Left ventricle myocardium inferior (tissue), 1 donor: Measurements from ENCODE around the gene USF2. TPM values are rescaled to one million over a fixed set of nuclear protein-coding genes. Genes with fewer than 3 reads are reported as not detected.
A peak's percentile ranks its signal among the peaks of the same experiment; 100 is the strongest.

ENCODE experiments used
- DNase-seq: peaks from one replicate; pipeline ENCODE4 v3.0.0-alpha.2; 2020
- H3K27ac ChIP-seq: fragments of 200-600 bp; replicated peaks from 2 replicates; pipeline ENCODE4 v1.8.0; 2021
- H3K27me3 ChIP-seq: fragments of 200-600 bp; 2 replicates; pipeline ENCODE4 v1.8.0; 2021; ENCODE audit warnings: low read depth
- H3K36me3 ChIP-seq: fragments of 200-600 bp; 2 replicates; pipeline ENCODE4 v1.8.0; 2021
- H3K4me1 ChIP-seq: fragments of 200-600 bp; 2 replicates; pipeline ENCODE4 v1.8.0; 2021
- H3K4me3 ChIP-seq: fragments of 200-600 bp; 2 replicates; pipeline ENCODE4 v1.8.0; 2021; ENCODE audit warnings: mild to moderate bottlenecking, moderate library complexity
- H3K9me3 ChIP-seq: fragments of 200-600 bp; replicated peaks from 2 replicates; pipeline ENCODE4 v1.8.0; 2021
- CTCF ChIP-seq: fragments of 200-600 bp; IDR thresholded peaks from 2 replicates; pipeline ENCODE4 v1.8.0; 2021; ENCODE audit warnings: antibody characterized with exemption, mild to moderate bottlenecking, borderline replicate concordance
- intact Hi-C: fragments of 100-400 bp; cut with micrococcal nuclease; formaldehyde crosslinking; loops from one replicate; pipeline ENCODE4 v1.11.0; 2022
- total RNA-seq: library from RNA; stranded (reverse); fragmentation: NEBNext Ultra II Directional; extraction: Animal tissue kit (Norgen Biotek cat#: 25700); gene quantifications from one replicate; pipeline ENCODE4 v1.2.1, GENCODE V29; 2021
- donor health status: DM: no; HTN: yes; CAD: no; lungs with severe emphysema.

The USF2 gene
- total RNA-seq, 1 donor from 2014 or later, result 147 TPM

GRCh38 chr19:35266520-35267352 lies 2.0 kb upstream of the USF2 start:
- intact Hi-C loops, result no loop called here
- DNase-seq, result no peak
- H3K27me3 ChIP-seq, result no peaks in the 10 kb centered on the region
- H3K9me3 ChIP-seq, result no peaks in the 10 kb centered on the region
- peak overlapping the region; percentile 99 for H3K27ac ChIP-seq
- H3K4me3 ChIP-seq, result peak overlapping the region; percentile 95
- TF ChIP-seq CTCF, result no peak
- H3K36me3 ChIP-seq, result peaks cover 16% of the 10 kb centered on the region
- peaks cover 59% of the 10 kb centered on the region for H3K4me1 ChIP-seq

- intact Hi-C loops, result no loop called here
These were observed 1.4 kb upstream of the USF2 start for GRCh38 chr19:35267353-35267817.

GRCh38 chr19:35267818-35268535 lies 785 bp upstream of the USF2 start:
- intact Hi-C loops, result no loop called here
- TF ChIP-seq CTCF, result no peak
- peaks cover 24% of the 10 kb centered on the region for H3K36me3 ChIP-seq
- peak overlapping the region; percentile 95 for H3K4me3 ChIP-seq
- DNase-seq, result peak; percentile 83
- no peaks in the 10 kb centered on the region for H3K27me3 ChIP-seq
- peak overlapping the region; percentile 99 for H3K27ac ChIP-seq
- no peaks in the 10 kb centered on the region for H3K9me3 ChIP-seq
- H3K4me1 ChIP-seq, result peaks cover 60% of the 10 kb centered on the region

More at GRCh38 chr19:35267353-35267817, 1.4 kb upstream of the USF2 start:
- Histone ChIP-seq H3K36me3 (peaks cover 22% of the 10 kb centered on the region), H3K27me3 (no peaks in the 10 kb centered on the region), H3K27ac (peak overlapping the region; percentile 99), H3K4me3 (peak overlapping the region; percentile 95), H3K4me1 (peaks cover 57% of the 10 kb centered on the region), H3K9me3 (no peaks in the 10 kb centered on the region)
- TF ChIP-seq CTCF, result no peak
- peak; percentile 66 for DNase-seq

GRCh38 chr19:35269438-35270117 lies 816 bp downstream of the USF2 start:
- Histone ChIP-seq H3K4me1 (peaks cover 51% of the 10 kb centered on the region), H3K27me3 (no peaks in the 10 kb centered on the region), H3K36me3 (peaks cover 40% of the 10 kb centered on the region), H3K4me3 (peak overlapping the region; percentile 95), H3K27ac (peak overlapping the region; percentile 99), H3K9me3 (no peaks in the 10 kb centered on the region)
- TF ChIP-seq CTCF, result peak; percentile 88
- peak; percentile 88 for DNase-seq
- intact Hi-C loops, result no loop called here

GRCh38 chr19:35270381-35270811 lies 1.6 kb downstream of the USF2 start:
- Histone ChIP-seq H3K4me1 (peaks cover 43% of the 10 kb centered on the region), H3K27ac (no peak overlapping the region), H3K36me3 (peaks cover 41% of the 10 kb centered on the region), H3K4me3 (peak overlapping the region; percentile 95), H3K27me3 (no peaks in the 10 kb centered on the region), H3K9me3 (no peaks in the 10 kb centered on the region)
- TF ChIP-seq CTCF, result no peak
- no peak for DNase-seq
- intact Hi-C loops, result no loop called here
